ENCODE results near the gene UBE3A.
"Not testable (repeated sequence)": the region's sequence is repeated elsewhere in the genome, so short reads cannot be mapped to it uniquely, and the experiment has no call there.

The UBE3A gene

GRCh38 chr15:25437777-25438600, 835 bp downstream of the UBE3A start:
- DNase-seq = no peak

- DNase-seq = no peak
These were observed 2.1 kb downstream of the UBE3A start for GRCh38 chr15:25436707-25437106.

- no peak for DNase-seq
These were observed 3.2 kb downstream of the UBE3A start for GRCh38 chr15:25435474-25436243.

- DNase-seq = no peak
These were observed 5.5 kb downstream of the UBE3A start for GRCh38 chr15:25433118-25433865.

- no peak for DNase-seq
These were observed 6.8 kb downstream of the UBE3A start for GRCh38 chr15:25431836-25432561.

- DNase-seq = no peak
These were observed 11.0 kb downstream of the UBE3A start for GRCh38 chr15:25427861-25428260.

GRCh38 chr15:25426896-25427610, 11.8 kb downstream of the UBE3A start:
- DNase-seq = no peak

GRCh38 chr15:25424073-25424472, 14.8 kb downstream of the UBE3A start:
- DNase-seq = no peak

GRCh38 chr15:25422021-25422420, 16.8 kb downstream of the UBE3A start:
- DNase-seq = no peak

GRCh38 chr15:25418202-25418601, 20.6 kb downstream of the UBE3A start:
- DNase-seq = no peak

- DNase-seq = no peak
These were observed 21.2 kb downstream of the UBE3A start for GRCh38 chr15:25417604-25418003.

GRCh38 chr15:25416693-25417092, 22.1 kb downstream of the UBE3A start:
- peak; percentile 11 for DNase-seq

- DNase-seq = no peak
These were observed 23.1 kb downstream of the UBE3A start for GRCh38 chr15:25415707-25416106.

- DNase-seq = no peak
These were observed 23.6 kb downstream of the UBE3A start for GRCh38 chr15:25415217-25415616.

- no peak for DNase-seq
These were observed 28.2 kb downstream of the UBE3A start for GRCh38 chr15:25410649-25411048.

GRCh38 chr15:25409731-25410130, 29.1 kb downstream of the UBE3A start:
- not testable (repeated sequence) for DNase-seq

GRCh38 chr15:25408929-25409328, 29.9 kb downstream of the UBE3A start:
- DNase-seq = no peak

- no peak for DNase-seq
These were observed 30.4 kb downstream of the UBE3A start for GRCh38 chr15:25408428-25408827.

- no peak for DNase-seq
These were observed 30.9 kb downstream of the UBE3A start for GRCh38 chr15:25407950-25408349.

- DNase-seq = no peak
These were observed 32.0 kb downstream of the UBE3A start for GRCh38 chr15:25406846-25407245.

GRCh38 chr15:25406261-25406660, 32.6 kb downstream of the UBE3A start:
- DNase-seq = no peak

GRCh38 chr15:25403771-25404170, 35.1 kb downstream of the UBE3A start:
- DNase-seq = no peak

Data from NCI-H187 treated with DMSO at 0.1 percent for 48 hours (cell line).